Activated naive CD8-positive, alpha-beta T cell treated with anti-CD3 and anti-CD28 coated beads for 36 hours (primary cell): ENCODE measurements around the gene CCDC167. TPM values are rescaled to one million over a fixed set of nuclear protein-coding genes. Genes with fewer than 3 reads are reported as not detected.
"Not testable (repeated sequence)": the region's sequence is repeated elsewhere in the genome, so short reads cannot be mapped to it uniquely, and the experiment has no call there.

Source experiments
- DNase-seq: peaks from one replicate; pipeline ENCODE4 v3.0.0; 2021
- H3K27ac Mint-ChIP-seq: one replicate; pipeline ENCODE4 v1.8.0; 2022; ENCODE audit warnings: mild to moderate bottlenecking, moderate library complexity, mixed read lengths
- H3K27me3 Mint-ChIP-seq: one replicate; pipeline ENCODE4 v1.8.0; 2022; ENCODE audit warnings: mild to moderate bottlenecking, mixed read lengths
- H3K36me3 Mint-ChIP-seq: one replicate; pipeline ENCODE4 v1.8.0; 2021; ENCODE audit warnings: mild to moderate bottlenecking, mixed read lengths
- H3K4me1 Mint-ChIP-seq: one replicate; pipeline ENCODE4 v1.8.0; 2021; ENCODE audit warnings: mixed read lengths
- H3K4me3 Mint-ChIP-seq: one replicate; pipeline ENCODE4 v1.8.0; 2022; ENCODE audit warnings: mild to moderate bottlenecking, moderate library complexity, mixed read lengths
- H3K9me3 Mint-ChIP-seq: one replicate; pipeline ENCODE4 v1.8.0; 2022; ENCODE audit warnings: mixed read lengths
- total RNA-seq, 2 experiments: library from RNA; stranded (reverse); gene quantifications; one replicate each; pipeline ENCODE4 v1.2.3, GENCODE V29; 2021

Gene CCDC167
- total RNA-seq, 2 experiments from 2014 or later: 50.0 to 51.0 TPM

DNA sequence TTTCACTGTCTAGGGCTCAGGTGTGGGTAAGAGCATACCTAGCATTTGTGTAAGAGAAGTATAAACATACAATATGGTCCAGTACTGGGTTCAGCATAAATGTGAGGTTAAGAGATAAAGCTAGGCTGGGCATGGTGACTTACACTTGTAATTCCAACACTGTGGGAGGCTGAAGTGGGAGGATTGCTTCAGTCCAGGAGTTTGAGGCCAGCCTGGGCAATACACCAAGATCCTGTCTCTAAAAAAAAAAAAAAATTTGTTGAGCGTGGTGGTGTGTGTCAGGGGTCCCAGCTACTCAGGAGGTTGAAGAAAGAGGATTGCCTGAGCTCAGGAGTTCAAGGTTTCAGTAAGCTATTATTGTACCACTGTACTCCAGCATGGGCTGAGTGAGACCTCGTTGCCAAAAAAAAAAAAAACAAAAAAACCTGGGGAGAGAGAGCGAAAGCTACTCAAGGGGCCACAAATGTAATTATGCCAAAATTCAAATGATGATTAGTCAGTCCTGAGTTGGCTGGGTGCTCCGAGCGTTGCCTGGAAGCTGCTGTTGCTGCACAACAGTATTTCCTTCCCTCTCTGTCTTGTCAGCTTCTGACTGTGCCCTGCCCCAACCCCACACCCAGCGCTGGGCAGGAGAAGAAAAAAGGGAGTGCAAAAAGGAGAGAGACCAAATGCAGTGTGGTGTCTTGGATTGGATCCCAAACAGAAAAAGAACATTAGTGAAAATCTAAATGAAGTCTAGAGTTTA lies 42.7 kb downstream of the CCDC167 start:
- Mint-ChIP-seq H3K36me3 (peaks cover 37% of the 10 kb centered on the region), H3K4me1 (peaks cover 12% of the 10 kb centered on the region), H3K4me3 (no peak overlapping the region), H3K27ac (no peak overlapping the region), H3K27me3 (no peaks in the 10 kb centered on the region), H3K9me3 (no peaks in the 10 kb centered on the region)
- DNase-seq: no peak

DNA sequence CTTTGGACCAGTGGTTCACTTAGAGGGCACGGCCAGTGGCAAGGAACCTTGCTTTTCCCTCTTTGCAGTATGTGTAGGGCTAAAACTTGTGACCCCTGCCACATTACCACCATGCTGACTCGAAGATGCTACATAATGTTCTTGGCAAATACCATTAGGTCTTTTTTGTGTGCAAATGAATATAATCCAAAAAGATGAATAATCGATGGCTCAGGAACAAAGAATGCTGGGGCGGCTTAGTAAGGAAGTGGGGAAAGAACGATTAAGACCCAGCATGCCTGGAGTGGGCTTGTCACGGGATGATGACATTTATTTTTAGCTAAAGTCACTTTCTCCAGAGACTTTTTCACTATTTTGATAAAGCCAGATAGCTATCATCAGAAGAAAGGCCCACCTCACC lies 43.6 kb downstream of the CCDC167 start:
- H3K36me3 Mint-ChIP-seq: peaks cover 38% of the 10 kb centered on the region
- H3K9me3 Mint-ChIP-seq: no peaks in the 10 kb centered on the region
- no peak overlapping the region for H3K27ac Mint-ChIP-seq
- no peaks in the 10 kb centered on the region for H3K27me3 Mint-ChIP-seq
- no peak for DNase-seq
- peaks cover 16% of the 10 kb centered on the region for H3K4me1 Mint-ChIP-seq
- H3K4me3 Mint-ChIP-seq: no peak overlapping the region

DNA sequence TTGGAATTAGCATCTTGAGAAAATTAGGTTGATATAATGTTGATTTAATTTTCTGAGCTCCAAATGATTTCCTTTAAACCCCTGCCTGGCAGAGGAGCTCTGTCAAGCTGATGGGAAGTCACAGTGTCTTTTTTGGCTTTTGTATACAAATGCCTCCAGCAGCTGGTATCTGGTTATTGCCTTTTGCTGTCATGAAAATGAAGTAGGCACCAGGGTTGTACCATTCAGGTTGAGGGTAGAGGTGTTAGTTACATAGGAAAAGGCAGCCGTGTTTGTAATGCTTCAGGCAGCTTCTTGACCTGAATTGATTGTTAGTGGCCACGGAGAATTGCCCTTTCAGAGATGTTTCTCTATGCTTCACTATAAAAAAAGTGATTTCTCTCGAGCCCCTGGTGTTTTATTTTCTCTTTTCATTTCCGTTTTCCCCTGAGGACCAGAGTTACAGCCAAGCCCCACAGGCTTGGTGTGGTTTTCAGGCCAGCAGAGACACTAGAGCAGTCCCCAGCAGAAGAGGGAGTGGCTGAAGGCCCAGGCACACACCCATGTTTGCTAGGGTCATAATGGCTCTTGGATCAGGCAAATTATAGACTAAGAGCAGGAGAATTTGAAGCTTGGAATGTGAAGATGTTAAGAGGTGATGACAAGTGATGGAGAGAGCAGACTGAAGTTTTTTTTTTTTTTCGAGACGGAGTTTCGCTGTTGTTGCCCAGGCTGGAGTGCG lies 45.1 kb downstream of the CCDC167 start:
- Mint-ChIP-seq H3K27me3 (no peaks in the 10 kb centered on the region), H3K36me3 (peaks cover 41% of the 10 kb centered on the region), H3K27ac (no peak overlapping the region), H3K4me3 (no peak overlapping the region), H3K4me1 (peaks cover 16% of the 10 kb centered on the region), H3K9me3 (no peaks in the 10 kb centered on the region)
- no peak for DNase-seq

GRCh38 chr6:37452522-37452921 lies 47.2 kb downstream of the CCDC167 start:
- H3K36me3 Mint-ChIP-seq: peaks cover 38% of the 10 kb centered on the region
- no peak overlapping the region for H3K27ac Mint-ChIP-seq
- no peak overlapping the region for H3K4me3 Mint-ChIP-seq
- H3K27me3 Mint-ChIP-seq: no peaks in the 10 kb centered on the region
- no peaks in the 10 kb centered on the region for H3K9me3 Mint-ChIP-seq
- DNase-seq: no peak
- H3K4me1 Mint-ChIP-seq: peaks cover 16% of the 10 kb centered on the region

- H3K27ac Mint-ChIP-seq: peak overlapping the region; percentile 5
- no peak overlapping the region for H3K4me3 Mint-ChIP-seq
Measured at GRCh38 chr6:37451441-37452193, 48.1 kb downstream of the CCDC167 start.

GRCh38 chr6:37449984-37450383 lies 49.7 kb downstream of the CCDC167 start:
- H3K4me3 Mint-ChIP-seq: no peak overlapping the region
- peaks cover 44% of the 10 kb centered on the region for H3K36me3 Mint-ChIP-seq
- no peak overlapping the region for H3K27ac Mint-ChIP-seq
- H3K27me3 Mint-ChIP-seq: no peaks in the 10 kb centered on the region
- peaks cover 16% of the 10 kb centered on the region for H3K4me1 Mint-ChIP-seq
- DNase-seq: no peak
- H3K9me3 Mint-ChIP-seq: no peaks in the 10 kb centered on the region

More at GRCh38 chr6:37451441-37452193, 48.1 kb downstream of the CCDC167 start:
- Mint-ChIP-seq H3K36me3 (peaks cover 41% of the 10 kb centered on the region), H3K4me1 (peaks cover 16% of the 10 kb centered on the region), H3K27me3 (no peaks in the 10 kb centered on the region), H3K9me3 (no peaks in the 10 kb centered on the region)
- no peak for DNase-seq

DNA sequence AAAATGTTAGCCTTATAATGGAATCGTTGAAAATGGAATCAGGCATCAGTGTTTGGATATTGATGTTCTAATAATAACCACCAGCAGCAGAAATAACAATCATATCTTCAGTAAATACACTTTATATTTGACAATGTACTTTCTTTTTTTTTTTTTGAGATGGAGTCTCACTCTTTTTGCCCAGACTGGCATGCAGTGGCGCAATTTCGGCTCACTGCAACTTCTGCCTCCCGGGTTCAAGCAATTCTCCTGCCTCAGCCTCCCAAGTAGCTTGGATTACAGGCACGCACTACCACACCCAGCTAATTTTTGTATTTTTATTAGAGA lies 56.5 kb downstream of the CCDC167 start:
- Mint-ChIP-seq H3K36me3 (peaks cover 29% of the 10 kb centered on the region), H3K4me1 (peaks cover 15% of the 10 kb centered on the region), H3K4me3 (peak overlapping the region; percentile 51)
- not testable (repeated sequence) for H3K27me3 Mint-ChIP-seq, DNase-seq, H3K9me3 Mint-ChIP-seq, H3K27ac Mint-ChIP-seq

- Mint-ChIP-seq H3K27me3 (no peaks in the 10 kb centered on the region), H3K27ac (peak overlapping the region; percentile 44), H3K36me3 (peaks cover 31% of the 10 kb centered on the region), H3K4me1 (peaks cover 17% of the 10 kb centered on the region), H3K4me3 (peak overlapping the region; percentile 51), H3K9me3 (no peaks in the 10 kb centered on the region)
- DNase-seq: no peak
Measured at GRCh38 chr6:37442416-37443215, 57.1 kb downstream of the CCDC167 start.

GRCh38 chr6:37441651-37442050 lies 58.0 kb downstream of the CCDC167 start:
- Mint-ChIP-seq H3K27me3 (no peaks in the 10 kb centered on the region), H3K36me3 (peaks cover 29% of the 10 kb centered on the region), H3K4me3 (no peak overlapping the region), H3K4me1 (peaks cover 19% of the 10 kb centered on the region), H3K27ac (no peak overlapping the region), H3K9me3 (no peaks in the 10 kb centered on the region)
- no peak for DNase-seq

GRCh38 chr6:37438930-37439329 lies 60.8 kb downstream of the CCDC167 start:
- no peak overlapping the region for H3K27ac Mint-ChIP-seq
- H3K36me3 Mint-ChIP-seq: peaks cover 13% of the 10 kb centered on the region
- no peak overlapping the region for H3K4me3 Mint-ChIP-seq
- H3K27me3 Mint-ChIP-seq: no peaks in the 10 kb centered on the region
- no peaks in the 10 kb centered on the region for H3K9me3 Mint-ChIP-seq
- peaks cover 41% of the 10 kb centered on the region for H3K4me1 Mint-ChIP-seq
- no peak for DNase-seq

DNA sequence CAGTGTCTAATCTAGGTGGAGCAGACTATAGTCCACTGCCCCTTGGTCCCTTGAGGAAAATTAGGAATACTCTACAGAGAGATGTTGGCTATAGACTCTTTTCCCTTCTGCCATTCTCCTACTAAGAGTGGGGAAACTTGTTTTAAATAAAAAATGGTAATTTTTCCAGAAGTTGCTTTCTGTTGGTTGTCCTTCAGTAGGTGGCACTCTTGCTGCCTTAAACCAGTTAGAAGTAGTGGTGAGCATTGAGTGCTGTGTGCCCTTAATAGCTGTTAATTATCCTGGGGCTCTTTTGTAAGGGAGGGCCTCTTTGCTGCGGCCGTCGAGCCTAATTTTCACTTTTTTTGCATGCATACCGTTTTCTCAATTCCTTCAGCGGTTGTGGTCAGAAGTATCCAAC lies 63.9 kb downstream of the CCDC167 start:
- no peak for DNase-seq
- Mint-ChIP-seq H3K9me3 (no peaks in the 10 kb centered on the region), H3K27ac (no peak overlapping the region), H3K4me3 (peak overlapping the region; percentile 26), H3K27me3 (no peaks in the 10 kb centered on the region), H3K36me3 (peaks cover 9% of the 10 kb centered on the region), H3K4me1 (peaks cover 35% of the 10 kb centered on the region)

- Mint-ChIP-seq H3K9me3 (no peaks in the 10 kb centered on the region), H3K4me3 (peak overlapping the region; percentile 26), H3K36me3 (peaks cover 9% of the 10 kb centered on the region), H3K4me1 (peaks cover 35% of the 10 kb centered on the region), H3K27me3 (no peaks in the 10 kb centered on the region), H3K27ac (no peak overlapping the region)
- no peak for DNase-seq
Measured at GRCh38 chr6:37435373-37435772, 64.3 kb downstream of the CCDC167 start.

DNA sequence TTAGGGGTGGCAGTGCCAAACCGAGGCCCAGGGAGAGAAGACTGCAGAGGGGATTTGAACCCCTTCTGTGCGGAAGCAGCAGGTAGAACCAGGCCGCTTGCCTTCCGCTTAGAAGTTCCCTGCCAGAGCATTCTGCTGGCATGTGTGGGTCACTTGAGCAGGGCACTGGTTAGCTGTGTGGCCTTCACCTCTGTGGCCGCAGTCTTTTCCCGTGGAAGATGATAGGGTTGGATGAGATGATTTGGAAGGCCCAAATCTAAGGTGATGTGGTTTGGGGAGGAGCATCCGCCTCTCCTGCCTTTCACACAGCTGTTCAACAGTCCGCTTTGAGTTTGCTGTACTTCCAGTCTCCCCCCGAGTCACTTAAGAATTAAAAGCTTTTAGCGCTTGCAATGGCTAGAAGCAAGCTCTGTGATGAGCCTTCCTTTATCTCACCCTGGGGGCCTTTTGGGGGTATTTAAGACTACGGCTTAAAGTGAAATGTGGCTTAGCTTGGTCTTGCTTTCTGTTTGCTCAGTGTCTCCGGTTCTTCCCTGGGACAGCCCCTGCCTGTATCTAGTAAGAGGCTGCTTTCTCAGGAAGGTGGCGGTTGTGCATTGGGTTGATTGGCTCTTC lies 65.9 kb downstream of the CCDC167 start:
- H3K9me3 Mint-ChIP-seq: no peaks in the 10 kb centered on the region
- peak overlapping the region; percentile 95 for H3K4me3 Mint-ChIP-seq
- H3K27ac Mint-ChIP-seq: peak overlapping the region; percentile 98
- peaks cover 9% of the 10 kb centered on the region for H3K36me3 Mint-ChIP-seq
- peaks cover 35% of the 10 kb centered on the region for H3K4me1 Mint-ChIP-seq
- no peaks in the 10 kb centered on the region for H3K27me3 Mint-ChIP-seq
- peak; percentile 46 for DNase-seq
